GM19043 (cell line): Measurements from ENCODE around the gene BRIP1.
"Not testable (repeated sequence)": the region's sequence is repeated elsewhere in the genome, so short reads cannot be mapped to it uniquely, and the experiment has no call there.

Source experiments
- ATAC-seq: cut with Tn5 transposase; IDR thresholded peaks from one replicate; pipeline ENCODE4 v1.9.1; 2021; ENCODE audit warnings: low read depth; ENCODE audit not compliant: unreplicated experiment

Gene BRIP1

DNA sequence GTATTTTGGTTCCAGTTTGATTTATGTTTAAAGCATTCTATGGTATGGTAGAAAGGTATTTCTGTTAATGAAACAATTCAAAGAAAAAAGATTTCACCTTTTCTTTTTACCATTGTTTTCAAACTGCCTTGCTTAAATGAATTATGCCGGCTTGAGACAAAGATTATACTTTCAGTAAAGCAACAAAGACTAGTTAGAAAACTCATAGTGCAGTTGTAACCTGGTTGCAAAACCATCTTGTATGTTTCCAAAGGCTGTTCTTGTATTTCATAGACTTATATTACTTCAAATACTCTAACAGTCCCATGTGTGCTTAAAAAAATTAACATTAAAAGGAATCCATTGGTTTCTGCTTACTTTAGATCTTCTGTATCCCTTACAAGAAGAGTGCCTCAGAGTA lies 153.8 kb downstream of the BRIP1 start:
- ATAC-seq: no peak

DNA sequence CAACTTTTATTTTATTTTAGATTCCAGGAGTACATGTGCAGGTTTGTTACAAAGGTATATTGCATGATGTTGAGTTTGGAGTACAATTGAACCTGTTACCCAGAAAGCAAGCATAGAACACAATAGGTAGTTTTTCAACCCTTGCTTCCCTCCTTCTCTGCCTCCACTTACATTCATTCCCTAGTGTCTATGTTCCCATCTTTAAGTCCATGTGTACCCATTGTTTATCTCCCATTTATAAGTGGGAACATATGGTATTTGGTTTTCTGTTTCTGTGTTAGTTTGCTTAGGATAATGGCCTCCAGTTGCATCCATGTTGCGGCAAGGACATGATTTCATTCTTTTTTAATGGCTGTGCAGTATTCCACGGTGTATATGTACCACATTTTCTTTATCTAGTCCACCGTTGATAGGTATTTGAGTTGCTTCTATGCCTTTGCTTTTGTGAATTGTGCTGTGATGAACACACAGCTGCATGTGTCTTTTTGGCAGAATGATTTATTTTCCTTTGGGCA lies 158.3 kb downstream of the BRIP1 start:
- no peak for ATAC-seq

DNA sequence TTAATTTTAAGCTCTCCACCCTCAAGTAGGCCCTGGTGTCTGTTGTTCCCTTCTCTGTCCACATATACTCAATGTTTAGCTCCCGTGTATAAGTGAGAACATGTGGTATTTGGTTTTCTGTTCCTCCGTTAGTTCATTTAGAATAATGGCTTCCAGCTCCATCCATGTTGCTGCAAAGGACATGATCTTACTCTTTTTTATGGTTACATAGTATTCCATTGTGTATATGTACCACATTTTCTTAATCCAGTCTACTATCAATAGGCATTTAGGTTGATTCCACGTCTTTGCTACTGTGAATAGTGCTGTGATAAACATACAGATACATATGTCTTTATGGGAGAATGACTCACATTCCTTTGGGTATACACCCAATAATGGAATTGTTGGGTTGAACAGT lies 160.9 kb downstream of the BRIP1 start:
- ATAC-seq: no peak

DNA sequence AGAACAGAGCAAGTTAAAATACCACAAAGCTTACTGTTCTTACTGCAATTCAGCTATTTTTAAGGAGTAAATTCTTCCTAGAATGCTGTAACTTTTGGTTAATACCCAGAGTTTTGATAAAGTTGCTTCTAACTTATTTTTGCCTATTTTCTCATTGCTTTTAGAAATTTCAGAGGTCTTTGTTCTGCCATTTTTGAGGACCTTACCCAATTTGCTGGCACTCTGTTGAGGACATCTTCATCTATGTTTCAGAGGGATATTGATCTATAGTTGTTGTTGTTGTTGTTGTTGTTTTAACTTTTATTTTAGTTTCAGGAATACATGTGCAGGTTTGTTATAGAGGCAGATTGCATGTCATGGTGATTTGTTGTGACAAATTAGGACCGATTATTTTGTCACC lies 161.3 kb downstream of the BRIP1 start:
- ATAC-seq: no peak

DNA sequence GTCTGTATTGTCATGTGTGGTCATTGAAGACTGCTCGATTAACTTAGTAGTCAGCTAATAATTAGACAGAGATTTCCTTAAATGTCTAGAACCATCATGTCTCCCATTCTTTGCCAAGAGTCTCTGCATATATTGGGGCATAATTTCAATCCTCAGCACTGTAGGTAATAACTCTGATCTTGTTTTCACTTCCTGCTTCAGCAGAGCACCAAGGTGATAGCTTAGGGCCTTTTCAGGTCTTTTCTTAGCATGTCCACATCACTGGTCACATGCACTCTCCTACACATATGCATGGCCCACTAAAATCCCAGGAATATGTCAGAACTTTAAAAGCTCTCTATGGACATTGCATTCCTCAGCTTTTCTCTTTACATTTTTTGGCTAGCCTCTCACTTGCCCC lies 162.0 kb downstream of the BRIP1 start:
- ATAC-seq: no peak

DNA sequence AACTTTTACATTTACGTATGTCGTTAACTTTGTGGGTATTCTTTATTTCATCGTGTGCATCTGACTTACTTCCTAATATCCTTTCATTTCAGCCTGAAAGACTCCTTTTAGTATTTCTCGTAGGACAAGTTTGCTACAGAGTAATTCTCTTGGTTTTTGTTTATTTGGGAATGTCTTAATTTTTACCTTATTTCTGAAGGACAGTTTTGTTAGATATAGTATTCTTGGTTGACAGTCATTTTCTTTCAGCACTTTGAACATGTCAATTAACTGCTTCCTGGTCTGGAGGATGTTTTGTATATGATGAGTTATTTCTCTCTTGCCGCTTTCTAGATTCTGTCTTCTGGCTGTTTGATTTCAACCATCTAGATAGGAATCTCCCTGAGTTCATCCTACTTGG lies 163.1 kb downstream of the BRIP1 start:
- no peak for ATAC-seq

DNA sequence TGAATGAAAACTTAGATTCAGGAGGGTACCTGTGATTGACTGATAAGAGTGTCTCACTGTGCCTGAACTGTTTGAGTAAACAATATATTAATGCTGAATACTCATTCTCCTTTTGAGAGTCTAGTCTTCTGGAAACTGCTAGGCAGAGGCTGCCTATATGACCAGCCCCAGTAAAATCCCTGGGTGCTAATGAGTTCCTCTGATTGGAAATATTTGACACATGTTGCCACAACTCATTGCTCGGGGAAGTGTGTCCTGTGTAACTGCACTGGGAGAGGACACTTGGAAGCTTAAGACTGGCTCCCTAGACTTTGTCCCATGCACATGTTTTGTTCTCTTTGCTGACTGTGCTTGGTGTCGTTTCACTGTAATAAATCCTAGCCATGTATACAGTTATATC lies 163.6 kb downstream of the BRIP1 start:
- ATAC-seq: no peak

DNA sequence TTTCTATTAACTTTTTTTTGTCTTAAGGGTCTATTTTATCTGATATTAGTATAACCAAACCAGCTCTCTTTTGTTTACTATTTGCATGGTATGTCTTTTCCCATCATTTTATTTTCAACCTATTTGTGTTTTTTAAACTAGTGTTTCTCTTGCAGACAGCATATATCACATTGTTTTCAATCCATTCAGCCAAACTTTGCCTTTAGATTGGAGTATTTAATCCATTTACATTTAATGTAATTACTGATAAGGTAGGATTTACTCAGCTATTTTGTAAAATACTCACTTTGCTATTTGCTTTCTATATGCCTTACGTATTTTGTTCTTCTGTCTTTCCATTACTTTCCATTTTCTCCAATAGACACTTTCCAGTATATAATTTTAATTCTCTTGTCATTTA lies 164.3 kb downstream of the BRIP1 start:
- ATAC-seq: no peak

DNA sequence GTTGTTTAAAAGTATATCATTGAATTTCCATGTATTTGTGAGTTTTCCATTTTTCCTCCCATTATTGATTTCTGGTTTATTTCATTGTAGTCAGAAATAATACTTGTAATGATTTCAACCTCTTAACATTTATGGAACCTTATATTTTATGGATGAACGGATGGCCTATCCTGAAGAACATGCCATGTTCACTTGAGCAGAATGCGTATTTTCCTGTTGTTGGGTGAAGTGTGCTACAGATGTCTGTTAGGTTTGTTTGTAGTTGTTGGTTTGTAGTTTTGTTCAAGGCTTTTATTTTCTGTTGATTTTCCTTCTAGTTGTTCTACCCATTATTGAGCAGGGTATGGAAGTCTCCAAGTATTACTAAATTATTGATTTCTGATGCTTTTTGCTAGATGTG lies 165.1 kb downstream of the BRIP1 start:
- ATAC-seq: no peak

DNA sequence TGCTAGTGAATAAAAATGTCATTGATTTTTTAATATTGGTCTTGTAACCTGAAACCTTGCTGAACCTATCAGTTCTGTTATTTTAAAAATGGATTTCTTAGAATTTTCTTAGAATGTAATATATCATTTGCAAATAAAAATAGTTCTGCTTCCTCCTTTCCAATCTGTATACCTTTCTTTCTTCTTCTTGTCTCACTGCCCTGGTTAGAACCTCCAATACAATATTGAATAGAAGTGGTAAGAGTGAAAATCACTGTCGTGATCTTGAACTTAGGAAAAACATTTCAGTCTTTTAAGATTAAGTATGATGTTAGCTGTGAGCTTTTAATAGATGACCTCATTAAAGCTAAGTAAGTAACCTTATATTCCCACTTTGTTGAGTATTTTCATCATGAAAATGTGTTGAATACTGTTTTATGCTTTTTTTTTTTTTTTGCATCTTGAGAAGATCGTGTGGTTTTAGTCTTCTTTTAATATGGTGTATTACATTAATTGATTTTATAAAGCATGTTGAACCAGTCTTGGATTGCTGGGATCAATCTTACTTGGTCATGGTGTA lies 167.5 kb downstream of the BRIP1 start:
- no peak for ATAC-seq

DNA sequence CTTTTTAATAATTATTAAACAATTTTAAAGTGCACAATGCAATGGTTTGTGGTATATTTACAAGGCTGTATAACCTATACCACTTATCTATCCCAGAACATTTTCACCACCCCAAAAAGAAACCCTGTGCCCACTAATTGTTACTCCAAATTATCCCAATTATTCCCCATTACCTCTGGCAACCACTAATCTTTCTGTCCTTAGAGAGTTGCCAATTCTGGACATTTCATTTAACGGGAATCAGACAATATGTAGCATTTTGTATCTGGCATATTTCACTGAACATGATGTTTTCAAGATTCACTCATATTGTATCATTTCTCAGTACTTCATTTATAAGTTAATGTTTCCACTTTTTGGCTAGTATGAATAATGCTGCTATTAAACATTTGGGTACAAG lies 169.2 kb downstream of the BRIP1 start:
- no peak for ATAC-seq

DNA sequence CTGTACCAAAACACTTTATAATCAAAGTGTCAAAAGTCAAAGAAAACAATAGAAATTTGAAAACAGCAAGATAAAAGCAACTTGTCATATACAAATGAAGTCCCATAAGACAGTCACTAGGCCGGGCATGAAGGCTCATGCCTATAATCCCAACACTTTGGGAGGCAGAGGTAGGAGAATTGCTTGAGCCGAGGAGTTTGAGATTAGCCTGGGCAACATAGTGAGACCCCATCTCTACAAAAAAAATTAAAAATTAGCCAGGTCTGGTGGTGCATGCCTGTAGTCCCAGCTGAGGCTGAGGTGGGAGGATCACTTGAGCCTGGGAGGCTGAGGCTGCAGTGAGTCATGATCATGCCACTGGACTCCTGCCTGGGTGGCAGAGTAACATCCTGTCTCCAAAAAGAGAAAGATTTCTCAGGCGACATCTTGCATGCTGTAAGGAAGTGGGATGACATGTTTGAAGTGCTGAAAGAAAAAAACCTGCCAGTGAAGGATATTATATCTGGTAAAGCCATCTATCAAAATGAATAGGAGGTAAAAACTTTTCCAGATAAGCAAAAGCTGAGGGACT lies 173.6 kb downstream of the BRIP1 start:
- ATAC-seq: no peak

DNA sequence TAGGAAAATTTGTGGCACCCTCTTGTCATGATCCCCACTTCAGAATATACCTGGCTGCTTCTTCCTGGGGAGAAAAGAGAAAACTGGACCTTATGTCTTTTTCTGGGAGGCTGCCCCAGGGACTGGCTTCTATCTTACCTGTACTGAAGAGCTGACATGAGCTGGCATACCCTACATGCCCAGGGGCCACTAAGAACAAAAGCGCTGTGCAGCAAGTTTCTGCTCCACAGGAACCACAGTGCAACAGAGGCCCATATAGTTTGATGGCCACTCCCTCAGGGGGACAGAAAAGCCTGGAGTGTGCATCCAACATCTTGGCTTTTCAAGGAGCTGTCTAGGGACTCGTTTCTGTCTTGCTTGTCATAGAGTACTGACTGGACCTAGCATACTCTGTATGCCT lies 175.6 kb downstream of the BRIP1 start:
- ATAC-seq: no peak

DNA sequence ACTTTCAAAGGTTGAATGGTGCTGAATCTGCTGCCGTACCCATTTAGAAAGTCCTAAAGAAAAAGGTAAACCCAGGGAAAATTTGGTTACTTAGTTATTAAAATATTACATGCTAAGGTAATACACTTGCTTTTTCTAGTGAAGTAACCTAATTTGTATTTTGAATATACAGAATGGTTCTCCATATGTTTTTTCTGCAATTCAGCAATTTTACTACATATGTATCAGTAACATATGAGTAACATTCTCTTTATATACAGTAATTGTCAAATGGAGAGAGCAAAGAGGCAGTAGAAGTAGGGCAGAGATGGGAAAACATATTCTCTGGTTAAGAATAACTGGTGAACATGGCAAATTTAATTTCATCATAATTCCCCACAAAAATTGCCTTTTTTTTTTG lies 177.2 kb downstream of the BRIP1 start:
- no peak for ATAC-seq

DNA sequence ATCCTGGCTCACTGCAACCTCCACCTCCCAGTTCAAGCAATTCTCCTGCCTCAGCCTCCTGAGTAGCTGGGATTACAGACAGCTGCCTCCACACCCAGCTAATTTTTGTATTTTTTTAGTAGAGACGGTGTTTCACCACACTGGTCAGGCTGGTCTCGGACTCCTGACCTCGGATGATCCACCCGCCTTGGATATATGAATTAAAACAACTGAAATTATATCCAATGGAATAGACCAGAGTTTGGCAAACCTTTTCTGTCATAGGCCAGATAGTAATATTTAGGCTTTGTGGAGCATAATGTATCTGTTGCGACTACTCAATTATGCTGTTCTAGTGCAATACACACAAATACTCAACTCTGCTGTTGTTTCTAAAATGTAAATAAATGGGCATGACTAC lies 178.5 kb downstream of the BRIP1 start:
- ATAC-seq: no peak

DNA sequence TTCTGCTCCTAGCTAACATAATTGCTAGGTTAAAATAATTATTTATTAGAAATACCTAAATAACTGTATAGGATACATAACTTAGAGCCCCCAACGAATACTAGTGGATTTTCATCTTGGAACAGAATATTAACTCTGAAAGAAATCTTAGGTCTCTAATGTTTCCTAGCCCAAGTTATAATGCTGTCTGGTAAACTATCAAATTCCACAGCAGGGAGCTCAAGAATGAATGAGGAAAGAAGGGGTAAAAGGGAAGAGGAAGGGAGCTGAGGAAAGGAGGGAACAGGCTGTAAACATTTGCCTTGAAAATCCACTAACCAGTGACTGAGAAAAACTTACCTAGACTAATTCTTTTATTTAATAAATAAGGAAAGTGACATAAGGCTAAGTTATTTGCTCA lies 179.2 kb downstream of the BRIP1 start:
- ATAC-seq: no peak

DNA sequence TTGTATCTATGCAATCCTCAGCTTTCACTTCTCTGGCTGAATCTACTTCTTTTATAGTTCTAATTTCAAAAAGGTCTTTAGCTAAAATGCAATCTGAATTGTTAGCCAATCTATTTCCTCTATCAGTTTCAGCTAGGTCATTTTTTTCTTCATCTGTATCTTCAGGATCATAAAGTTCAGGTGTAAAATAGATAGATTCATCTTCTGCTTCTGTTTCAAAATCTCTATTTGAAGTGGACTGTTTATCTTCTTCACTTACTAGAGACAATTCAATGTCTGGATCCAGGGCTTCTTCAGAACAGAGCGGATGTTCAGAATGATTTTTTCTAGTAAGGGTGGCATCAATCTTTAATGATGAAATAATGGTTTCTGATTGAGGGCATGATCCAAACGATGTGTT lies 179.9 kb downstream of the BRIP1 start:
- ATAC-seq: no peak

DNA sequence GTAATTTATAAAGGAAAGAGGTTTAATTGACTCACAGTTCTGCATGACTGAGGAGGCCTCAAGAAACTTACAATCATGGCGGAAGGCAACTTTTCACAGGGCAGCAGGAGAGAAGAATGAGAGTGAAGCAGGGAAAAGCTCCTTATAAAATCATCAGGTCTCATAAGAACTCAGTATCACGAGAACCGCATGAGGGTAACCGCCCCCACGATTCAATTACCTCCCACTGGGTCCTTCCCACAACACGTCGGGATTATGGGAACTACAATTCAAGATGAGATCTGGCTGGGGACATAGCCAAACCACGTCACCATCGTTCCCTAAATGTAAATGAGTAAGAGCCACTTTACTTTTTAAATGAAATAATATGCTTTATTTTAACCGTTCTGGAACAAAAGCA lies 182.4 kb downstream of the BRIP1 start:
- no peak for ATAC-seq

DNA sequence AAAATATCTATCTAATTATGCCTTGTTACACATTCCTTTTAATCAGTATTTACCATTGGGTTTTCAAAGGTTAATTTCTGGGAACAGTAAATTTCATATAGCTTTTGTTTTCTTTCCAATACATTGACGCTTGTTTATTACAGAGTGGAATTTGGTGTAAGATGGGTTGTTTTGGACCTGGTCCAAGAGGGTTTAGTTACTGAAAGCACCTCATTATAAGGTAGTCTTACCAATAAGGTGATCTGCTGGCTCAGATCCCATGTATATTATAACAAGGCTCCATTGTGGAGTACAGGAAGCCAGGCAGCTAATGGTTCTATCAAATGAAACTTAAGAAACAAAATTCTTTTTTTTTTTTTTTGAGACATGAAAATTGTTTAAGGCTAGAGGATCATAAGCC lies 185.0 kb downstream of the BRIP1 start:
- ATAC-seq: no peak

DNA sequence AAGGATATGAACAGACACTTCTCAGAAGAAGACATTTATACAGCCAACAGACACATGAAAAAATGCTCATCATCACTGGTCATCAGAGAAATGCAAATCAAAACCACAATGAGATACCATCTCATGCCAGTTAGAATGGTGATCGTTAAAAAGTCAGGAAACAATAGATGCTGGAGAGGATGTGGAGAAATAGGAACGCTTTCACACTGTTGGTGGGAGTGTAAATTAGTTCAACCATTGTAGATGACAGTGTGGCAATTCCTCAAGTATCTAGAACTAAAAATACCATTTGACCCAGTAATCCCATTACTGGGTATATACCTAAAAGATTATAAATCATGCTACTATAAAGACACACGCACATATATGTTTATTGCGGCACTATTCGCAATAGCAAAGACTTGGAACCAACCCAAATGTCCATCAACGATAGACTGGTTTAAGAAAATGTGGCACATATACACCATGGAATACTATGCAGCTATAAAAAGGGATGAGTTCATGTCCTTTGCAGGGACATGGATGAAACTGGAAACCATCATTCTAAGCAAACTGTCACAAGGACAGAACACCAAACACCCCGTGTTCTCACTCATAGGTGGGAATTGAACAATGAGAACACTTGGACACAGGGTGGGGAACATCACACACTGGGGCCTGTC lies 186.0 kb downstream of the BRIP1 start:
- ATAC-seq: not testable (repeated sequence)

DNA sequence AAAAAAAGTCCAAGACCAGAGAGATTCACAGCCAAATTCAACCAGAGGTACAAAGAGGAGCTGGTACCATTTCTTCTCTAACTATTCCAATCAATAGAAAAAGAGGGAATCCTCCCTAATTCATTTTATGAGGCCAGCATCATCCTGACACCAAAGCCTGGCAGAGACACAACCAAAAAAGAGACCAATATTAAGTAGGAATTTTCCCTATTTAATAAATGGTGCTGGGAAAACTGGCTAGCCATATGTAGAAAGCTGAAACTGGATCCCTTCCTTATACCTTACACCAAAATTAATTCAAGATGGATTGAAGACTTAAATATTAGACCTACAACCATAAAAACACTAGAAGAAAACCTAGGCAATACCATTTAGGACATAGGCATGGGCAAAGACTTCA lies 186.8 kb downstream of the BRIP1 start:
- ATAC-seq: not testable (repeated sequence)

DNA sequence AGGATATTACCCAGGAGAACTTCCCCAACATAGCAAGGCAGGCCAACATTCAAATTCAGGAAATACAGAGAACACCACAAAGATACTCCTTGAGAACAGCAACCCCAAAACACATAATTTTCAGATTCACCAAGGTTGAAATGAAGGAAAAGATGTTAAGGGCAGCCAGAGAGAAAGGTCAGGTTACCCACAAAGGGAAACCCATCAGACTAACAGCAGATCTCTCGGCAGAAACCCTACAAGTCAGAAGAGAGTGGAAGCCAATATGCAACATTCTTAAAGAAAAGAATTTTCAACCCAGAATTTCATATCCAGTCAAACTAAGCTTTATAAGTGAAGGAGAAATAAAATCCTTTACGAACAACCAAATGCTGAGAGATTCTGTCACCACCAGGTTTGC lies 188.7 kb downstream of the BRIP1 start:
- not testable (repeated sequence) for ATAC-seq
